ENCODE measurements around the gene UGT2B17.
"Not testable (repeated sequence)": the region's sequence is repeated elsewhere in the genome, so short reads cannot be mapped to it uniquely, and the experiment has no call there.

The UGT2B17 gene

DNA sequence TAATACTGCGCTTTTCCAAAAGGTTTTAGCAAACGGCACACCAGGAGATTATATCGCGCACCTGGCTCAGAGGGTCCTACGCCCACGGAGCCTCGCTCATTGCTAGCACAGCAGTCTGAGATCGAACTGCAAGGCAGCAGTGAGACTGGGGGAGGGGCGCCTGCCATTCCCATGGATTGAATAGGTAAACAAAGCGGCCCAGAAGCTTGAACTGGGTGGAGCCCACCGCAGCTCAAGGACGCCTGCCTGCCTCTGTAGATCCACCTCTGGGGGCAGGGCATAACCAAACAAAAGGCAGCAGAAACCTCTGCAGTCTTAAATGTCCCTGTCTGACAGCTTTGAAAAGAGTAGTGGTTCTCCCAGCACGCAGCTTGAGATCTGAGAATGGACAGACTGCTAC, 33.4 kb downstream of the UGT2B17 start:
- not testable (repeated sequence) for H3K27me3 Mint-ChIP-seq; H3K9me3 Mint-ChIP-seq (ENCODE audit: low read depth); H3K27ac Mint-ChIP-seq; H3K4me1 Mint-ChIP-seq (ENCODE audit: low read depth); H3K36me3 Mint-ChIP-seq; H3K4me3 Mint-ChIP-seq

DNA sequence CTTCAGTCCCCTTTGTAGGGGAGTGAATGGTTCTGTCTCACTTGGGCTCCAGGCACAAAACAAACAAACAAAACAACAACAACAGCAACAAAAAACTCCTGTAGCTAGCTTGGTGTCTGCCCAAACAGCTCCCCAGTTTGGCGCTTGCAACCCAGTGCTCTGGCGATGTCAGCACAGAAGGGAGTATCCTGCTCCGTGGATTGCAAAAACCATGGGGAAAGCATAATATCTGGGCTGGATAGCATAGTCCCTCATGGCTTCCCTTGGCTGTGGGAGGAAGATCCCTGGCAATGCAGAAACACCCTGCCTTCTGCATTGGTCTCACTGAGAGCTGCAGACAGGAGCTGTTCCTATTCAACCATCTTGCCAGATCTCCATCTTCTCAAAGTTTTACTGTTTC, 39.7 kb downstream of the UGT2B17 start:
- no peaks in the 10 kb centered on the region for H3K4me1 Mint-ChIP-seq (ENCODE audit: low read depth)
- H3K27ac Mint-ChIP-seq: no peak overlapping the region
- peaks cover 4% of the 10 kb centered on the region for H3K9me3 Mint-ChIP-seq (ENCODE audit: low read depth)
- H3K4me3 Mint-ChIP-seq: no peak overlapping the region
- no peaks in the 10 kb centered on the region for H3K36me3 Mint-ChIP-seq
- peaks cover 3% of the 10 kb centered on the region for H3K27me3 Mint-ChIP-seq

DNA sequence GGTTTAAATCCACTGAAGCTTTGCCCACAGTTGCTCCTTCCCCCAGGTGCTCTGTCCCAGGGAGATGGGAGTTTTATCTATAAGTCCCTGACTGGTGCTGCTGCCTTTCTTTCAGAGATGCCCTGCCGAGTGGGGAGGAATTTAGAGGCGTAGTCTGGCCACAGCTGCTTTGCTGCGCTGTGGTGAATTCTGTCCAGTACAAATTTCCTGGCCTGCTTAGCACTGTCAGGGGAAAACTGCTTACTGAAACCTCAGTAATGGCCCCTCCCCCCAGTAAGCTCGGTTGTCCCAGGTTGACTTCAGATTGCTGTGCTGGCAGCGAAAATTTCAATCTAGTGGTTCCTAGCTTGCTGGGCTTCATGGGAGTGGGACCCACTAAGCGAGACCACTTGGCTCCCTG, 40.1 kb downstream of the UGT2B17 start:
- no peak overlapping the region for H3K4me3 Mint-ChIP-seq
- no peak overlapping the region for H3K27ac Mint-ChIP-seq
- H3K27me3 Mint-ChIP-seq: peaks cover 3% of the 10 kb centered on the region
- no peaks in the 10 kb centered on the region for H3K4me1 Mint-ChIP-seq (ENCODE audit: low read depth)
- peaks cover 4% of the 10 kb centered on the region for H3K9me3 Mint-ChIP-seq (ENCODE audit: low read depth)
- no peaks in the 10 kb centered on the region for H3K36me3 Mint-ChIP-seq

DNA sequence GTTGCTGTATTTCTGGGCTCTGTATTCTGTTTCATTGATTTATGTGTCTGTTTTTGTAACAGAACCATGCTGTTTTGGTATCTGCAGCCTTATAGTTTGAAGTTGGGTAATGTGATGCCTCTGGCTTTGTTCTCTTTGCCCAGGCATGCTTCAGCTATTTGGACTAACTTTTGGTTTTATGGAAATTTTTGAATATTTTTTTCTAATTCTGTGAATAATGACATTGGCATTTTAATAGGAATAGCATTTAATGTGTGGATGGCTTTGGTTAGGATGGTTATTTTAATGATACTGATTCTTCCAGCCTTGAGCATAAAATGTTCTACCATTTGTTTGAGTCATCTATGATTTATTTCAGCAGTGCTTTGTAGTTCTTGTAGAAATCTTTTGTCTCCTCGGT, 53.9 kb downstream of the UGT2B17 start:
- H3K4me3 Mint-ChIP-seq; H3K27me3 Mint-ChIP-seq; H3K27ac Mint-ChIP-seq; H3K9me3 Mint-ChIP-seq (ENCODE audit: low read depth); H3K4me1 Mint-ChIP-seq (ENCODE audit: low read depth); H3K36me3 Mint-ChIP-seq: not testable (repeated sequence)

DNA sequence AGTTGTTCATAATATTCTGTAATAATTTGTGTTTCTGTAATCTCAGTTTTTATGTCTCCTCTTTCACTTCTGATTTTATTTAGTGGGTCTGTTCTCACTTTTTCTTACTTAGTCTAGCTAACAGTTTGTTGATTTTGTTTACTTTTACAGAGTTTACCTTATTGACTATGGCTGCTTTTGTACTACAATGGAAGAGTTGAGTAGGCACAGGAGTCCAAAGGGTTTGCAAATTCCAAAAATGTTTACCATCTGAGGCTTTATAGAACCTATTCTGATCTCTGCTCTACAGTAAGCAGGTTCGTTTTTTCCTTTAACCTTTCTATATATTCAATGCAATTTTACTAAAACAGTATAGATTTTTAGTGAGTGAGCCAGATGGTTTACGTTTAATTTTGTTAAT, 55.1 kb downstream of the UGT2B17 start:
- Mint-ChIP-seq H3K4me1 (ENCODE audit: low read depth) (no peaks in the 10 kb centered on the region), H3K36me3 (no peaks in the 10 kb centered on the region), H3K4me3 (no peak overlapping the region), H3K27me3 (peaks cover 2% of the 10 kb centered on the region), H3K27ac (no peak overlapping the region), H3K9me3 (ENCODE audit: low read depth) (no peaks in the 10 kb centered on the region)

DNA sequence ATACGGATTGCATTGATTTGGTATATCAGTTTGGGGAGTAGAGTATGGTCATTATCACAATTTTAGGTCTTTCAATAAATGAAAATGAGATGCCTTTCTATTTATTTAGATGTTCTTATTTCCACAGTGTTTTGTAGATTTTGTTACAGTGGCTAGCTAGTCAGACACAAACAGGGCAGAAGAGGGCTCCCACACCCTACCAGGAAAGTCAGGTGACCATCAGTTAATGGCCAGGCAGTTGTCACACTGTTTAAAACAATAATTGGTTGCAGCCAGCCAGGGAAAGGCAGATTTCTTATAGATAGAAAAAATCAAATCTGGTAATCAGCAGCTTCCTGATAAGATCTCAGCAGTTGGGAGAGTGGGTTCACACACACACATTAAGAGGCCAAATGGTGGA, 57.2 kb downstream of the UGT2B17 start:
- no peaks in the 10 kb centered on the region for H3K4me1 Mint-ChIP-seq (ENCODE audit: low read depth)
- H3K27me3 Mint-ChIP-seq: peaks cover 2% of the 10 kb centered on the region
- H3K36me3 Mint-ChIP-seq: no peaks in the 10 kb centered on the region
- no peaks in the 10 kb centered on the region for H3K9me3 Mint-ChIP-seq (ENCODE audit: low read depth)
- H3K4me3 Mint-ChIP-seq: no peak overlapping the region
- H3K27ac Mint-ChIP-seq: no peak overlapping the region

DNA sequence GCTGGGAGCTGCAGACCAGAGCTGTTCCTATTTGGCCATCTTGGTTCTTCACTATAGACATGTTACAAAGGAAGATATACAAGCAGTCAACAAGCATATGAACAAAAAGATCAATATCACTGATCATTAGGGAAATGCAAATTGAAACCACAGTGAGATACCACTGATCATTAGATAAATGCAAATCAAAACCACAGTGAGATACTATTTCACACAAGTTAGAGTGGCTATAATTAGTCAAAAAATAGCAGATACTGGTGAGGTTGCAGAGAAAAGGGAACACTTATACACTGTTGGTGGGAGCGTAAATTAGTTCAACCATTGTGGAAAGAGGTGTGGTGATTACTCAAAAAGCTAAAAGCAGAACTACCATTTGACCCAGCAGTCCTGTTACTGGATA, 70.7 kb downstream of the UGT2B17 start:
- not testable (repeated sequence) for H3K4me3 Mint-ChIP-seq; H3K9me3 Mint-ChIP-seq (ENCODE audit: low read depth); H3K27ac Mint-ChIP-seq; H3K27me3 Mint-ChIP-seq; H3K36me3 Mint-ChIP-seq; H3K4me1 Mint-ChIP-seq (ENCODE audit: low read depth)

DNA sequence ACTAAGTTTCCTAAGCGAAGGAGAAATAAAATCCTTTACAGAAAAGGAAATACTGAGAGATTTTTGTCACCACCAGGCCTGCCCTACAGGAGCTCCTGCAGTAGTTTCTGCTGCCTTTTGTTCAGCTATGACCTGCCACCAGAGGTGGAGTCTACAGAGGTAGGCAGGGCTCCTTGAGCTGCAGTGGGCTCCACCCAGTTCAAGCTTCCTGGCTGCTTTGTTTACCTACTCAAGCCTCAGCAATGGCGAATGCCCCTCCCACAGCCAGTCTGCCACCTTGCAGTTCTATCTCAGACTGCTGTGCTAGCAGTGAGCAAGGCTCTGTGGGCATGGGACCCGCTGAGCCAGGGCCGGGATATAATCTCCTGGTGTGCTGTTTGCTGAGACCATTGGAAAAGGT, 71.3 kb downstream of the UGT2B17 start:
- not testable (repeated sequence) for H3K36me3 Mint-ChIP-seq; H3K4me1 Mint-ChIP-seq (ENCODE audit: low read depth); H3K27me3 Mint-ChIP-seq; H3K27ac Mint-ChIP-seq; H3K9me3 Mint-ChIP-seq (ENCODE audit: low read depth); H3K4me3 Mint-ChIP-seq

DNA sequence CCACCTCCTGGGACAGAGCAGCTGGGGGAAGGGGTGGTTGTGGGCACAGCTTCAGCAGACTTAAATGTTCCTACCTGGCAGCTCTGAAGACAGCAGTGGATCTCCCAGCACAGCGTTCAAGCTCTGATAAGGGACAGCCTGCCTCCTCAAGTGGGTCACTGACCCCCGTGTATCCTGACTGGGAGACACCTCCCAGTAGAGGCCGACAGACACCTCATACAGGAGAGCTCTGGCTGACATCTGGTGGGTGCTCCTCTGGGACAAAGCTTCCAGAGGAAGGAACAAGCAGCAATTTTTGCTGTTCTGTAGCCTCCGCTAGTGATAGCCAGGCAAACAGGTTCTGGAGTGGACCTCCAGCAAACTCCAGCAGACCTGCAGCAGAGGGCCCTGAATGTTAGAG, 72.7 kb downstream of the UGT2B17 start:
- H3K27me3 Mint-ChIP-seq; H3K9me3 Mint-ChIP-seq (ENCODE audit: low read depth); H3K27ac Mint-ChIP-seq; H3K36me3 Mint-ChIP-seq; H3K4me1 Mint-ChIP-seq (ENCODE audit: low read depth); H3K4me3 Mint-ChIP-seq: not testable (repeated sequence)

DNA sequence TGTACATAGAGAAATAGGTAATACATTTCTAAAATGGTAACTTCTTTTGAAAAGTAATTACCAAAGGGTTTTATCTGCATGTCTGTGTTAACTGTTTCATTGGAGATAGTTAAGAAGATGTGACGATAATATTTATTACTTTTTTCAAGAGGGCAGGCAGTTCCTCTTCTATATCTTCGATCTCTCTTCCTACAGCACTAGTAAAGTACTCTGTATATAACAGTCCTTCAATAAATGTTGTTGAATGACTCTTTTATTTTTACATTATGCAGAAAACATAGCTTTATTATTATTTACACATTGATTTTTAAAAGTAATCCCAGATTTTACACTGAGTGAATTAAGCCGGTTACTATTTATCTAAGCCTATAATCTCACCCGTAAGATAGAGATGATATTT, 77.1 kb downstream of the UGT2B17 start:
- no peaks in the 10 kb centered on the region for H3K27me3 Mint-ChIP-seq
- H3K36me3 Mint-ChIP-seq: no peaks in the 10 kb centered on the region
- peaks cover 5% of the 10 kb centered on the region for H3K4me1 Mint-ChIP-seq (ENCODE audit: low read depth)
- no peak overlapping the region for H3K4me3 Mint-ChIP-seq
- H3K9me3 Mint-ChIP-seq (ENCODE audit: low read depth): peaks cover under 1% of the 10 kb centered on the region
- no peak overlapping the region for H3K27ac Mint-ChIP-seq

DNA sequence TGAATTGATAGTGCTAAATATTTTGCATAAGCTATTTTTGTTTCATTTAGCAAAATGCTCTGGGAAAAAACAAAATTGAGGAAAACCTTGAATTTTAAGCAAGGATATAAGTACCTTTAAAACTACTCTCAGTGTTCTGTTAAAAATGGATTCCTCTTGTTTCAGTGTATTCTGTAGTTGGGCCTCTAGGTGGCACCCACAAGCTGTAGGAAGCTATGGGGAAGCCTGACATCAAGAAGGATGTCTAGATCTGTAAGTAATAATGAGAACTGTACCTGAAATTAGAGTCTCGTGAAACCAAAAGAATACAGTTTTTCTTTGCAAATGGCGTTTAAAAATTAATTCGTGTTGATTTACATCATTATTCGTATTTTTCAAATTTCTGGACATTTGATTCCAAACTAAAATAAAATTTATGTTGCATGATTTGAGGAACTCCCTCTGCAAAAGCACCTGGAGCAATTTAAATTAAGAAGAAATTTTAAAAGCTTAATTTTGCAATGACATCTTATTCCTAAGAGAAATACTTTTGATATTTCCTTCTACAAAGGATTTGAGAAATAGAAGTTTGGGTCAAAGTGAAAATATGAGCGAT, 77.6 kb downstream of the UGT2B17 start:
- H3K27ac Mint-ChIP-seq: no peak overlapping the region
- H3K4me3 Mint-ChIP-seq: no peak overlapping the region
- H3K36me3 Mint-ChIP-seq: no peaks in the 10 kb centered on the region
- no peaks in the 10 kb centered on the region for H3K27me3 Mint-ChIP-seq
- H3K9me3 Mint-ChIP-seq (ENCODE audit: low read depth): no peaks in the 10 kb centered on the region
- H3K4me1 Mint-ChIP-seq (ENCODE audit: low read depth): peaks cover 5% of the 10 kb centered on the region

DNA sequence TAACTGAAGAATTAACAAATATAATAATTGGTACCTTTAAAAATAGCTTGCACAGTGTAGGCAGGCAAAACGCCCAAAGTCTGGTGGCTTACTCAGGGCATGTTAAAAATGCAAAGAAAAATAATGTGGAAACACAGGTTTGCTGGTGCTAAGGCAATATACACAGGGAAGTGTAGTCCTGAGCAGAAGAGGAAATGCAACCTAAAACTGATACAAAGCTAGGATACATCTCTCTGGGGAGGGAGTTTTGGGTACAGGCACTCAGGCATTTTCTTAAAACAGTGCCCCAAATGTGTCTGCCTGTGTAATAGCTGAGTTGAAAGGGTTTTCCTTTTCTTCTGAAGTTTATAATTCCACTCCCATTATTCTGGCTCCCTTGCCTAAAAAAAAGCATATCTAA, 81.4 kb downstream of the UGT2B17 start:
- Mint-ChIP-seq H3K9me3 (ENCODE audit: low read depth) (no peaks in the 10 kb centered on the region), H3K27me3 (no peaks in the 10 kb centered on the region), H3K27ac (no peak overlapping the region), H3K4me3 (no peak overlapping the region), H3K36me3 (no peaks in the 10 kb centered on the region), H3K4me1 (ENCODE audit: low read depth) (peaks cover 5% of the 10 kb centered on the region)

DNA sequence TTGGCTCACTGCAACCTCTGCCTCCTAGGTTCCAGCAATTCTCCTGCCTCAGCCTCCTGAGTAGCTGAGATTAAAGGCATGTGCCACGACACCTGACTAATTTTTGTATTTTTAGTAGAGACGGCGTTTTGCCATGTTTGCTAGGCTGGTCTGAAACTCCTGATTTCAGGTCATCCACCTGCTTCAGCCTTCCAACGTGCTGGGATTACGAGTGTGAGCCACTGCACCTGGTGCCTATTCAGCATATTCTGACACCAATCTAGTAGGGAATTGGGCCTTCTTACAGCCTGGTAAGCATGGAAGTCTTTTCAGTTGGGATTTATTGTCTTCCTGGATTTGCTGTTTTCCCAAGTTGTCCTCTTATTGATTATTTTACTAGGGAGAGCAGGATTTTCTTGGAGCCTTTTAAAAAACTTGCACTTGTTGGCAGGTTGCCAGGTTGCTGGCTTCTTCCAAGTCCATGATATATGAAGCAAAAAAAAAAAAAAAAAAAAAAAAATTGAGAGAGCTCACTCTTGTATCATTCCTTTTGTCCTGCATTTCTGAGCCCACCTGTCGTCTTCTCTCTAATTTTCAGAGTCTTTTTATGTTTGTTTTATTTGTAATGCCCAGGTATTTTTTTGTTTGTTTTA, 85.2 kb downstream of the UGT2B17 start:
- Mint-ChIP-seq H3K4me1 (ENCODE audit: low read depth) (peaks cover 10% of the 10 kb centered on the region), H3K9me3 (ENCODE audit: low read depth) (no peaks in the 10 kb centered on the region), H3K27ac (no peak overlapping the region), H3K27me3 (no peaks in the 10 kb centered on the region), H3K4me3 (no peak overlapping the region), H3K36me3 (peaks cover 2% of the 10 kb centered on the region)

DNA sequence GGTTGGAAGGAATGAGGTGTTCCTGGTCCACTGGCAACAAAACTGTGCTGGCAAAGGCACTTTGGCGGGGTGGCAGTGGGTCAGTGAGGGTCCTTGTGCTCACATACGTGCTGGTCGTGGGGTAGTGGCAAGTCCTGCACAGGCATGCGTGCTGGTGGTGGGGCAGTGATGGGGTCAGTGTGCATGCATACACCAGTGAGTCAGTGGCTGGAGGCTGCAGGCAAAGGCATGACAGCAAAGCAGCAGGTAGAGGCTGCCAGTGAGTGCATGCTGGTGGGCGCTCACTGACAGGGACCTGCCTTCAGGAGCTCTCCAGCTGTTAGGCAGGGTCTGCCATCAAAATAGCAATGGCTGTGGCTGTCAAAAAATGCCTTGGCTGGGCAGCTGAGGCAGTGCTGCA, 86.8 kb downstream of the UGT2B17 start:
- peaks cover 2% of the 10 kb centered on the region for H3K36me3 Mint-ChIP-seq
- no peaks in the 10 kb centered on the region for H3K9me3 Mint-ChIP-seq (ENCODE audit: low read depth)
- H3K27me3 Mint-ChIP-seq: no peaks in the 10 kb centered on the region
- H3K4me1 Mint-ChIP-seq (ENCODE audit: low read depth): peaks cover 7% of the 10 kb centered on the region
- H3K27ac Mint-ChIP-seq: no peak overlapping the region
- H3K4me3 Mint-ChIP-seq: no peak overlapping the region

Measured in activated naive CD8-positive, alpha-beta T cell (primary cell).